IPS DF 6.9 (cell line): ENCODE data around the gene NRCAM.

Experiments used
- DNase-seq: peaks from one replicate; pipeline ENCODE4 v3.0.0-alpha.2; 2013; ENCODE audit warnings: low read depth, low spot score
- H3K27ac ChIP-seq: one replicate; pipeline ENCODE4 v1.5.1; 2013; ENCODE audit warnings: low read length, control low read depth
- H3K27me3 ChIP-seq: 2 replicates; pipeline ENCODE4 v1.6.1; 2013; ENCODE audit warnings: mild to moderate bottlenecking, low read length; ENCODE audit not compliant: control insufficient read depth, insufficient read depth
- H3K36me3 ChIP-seq: 2 replicates; pipeline ENCODE4 v1.6.1; 2013; ENCODE audit warnings: low read length; ENCODE audit not compliant: control insufficient read depth, insufficient read depth
- H3K4me1 ChIP-seq: 2 replicates; pipeline ENCODE4 v1.6.1; 2013; ENCODE audit warnings: low read length; ENCODE audit not compliant: control insufficient read depth, insufficient read depth
- H3K4me3 ChIP-seq: 2 replicates; pipeline ENCODE4 v1.5.1; 2013; ENCODE audit warnings: mild to moderate bottlenecking, low read length
- H3K9me3 ChIP-seq: 2 replicates; pipeline ENCODE4 v1.6.1; 2013; ENCODE audit warnings: low read length, inconsistent platforms; ENCODE audit not compliant: control insufficient read depth, insufficient read depth
- WGBS: extraction: QIAGEN DNeasy Blood & Tissue Kit; methylation state at CpG from one replicate; pipeline ENCODE4 v1.1.7; 2013; ENCODE audit warnings: mixed read lengths, missing lambda C conversion rate; ENCODE audit not compliant: insufficient read length, insufficient coverage; 5-methylcytosine and 5-hydroxymethylcytosine counted together

NRCAM gene

DNA sequence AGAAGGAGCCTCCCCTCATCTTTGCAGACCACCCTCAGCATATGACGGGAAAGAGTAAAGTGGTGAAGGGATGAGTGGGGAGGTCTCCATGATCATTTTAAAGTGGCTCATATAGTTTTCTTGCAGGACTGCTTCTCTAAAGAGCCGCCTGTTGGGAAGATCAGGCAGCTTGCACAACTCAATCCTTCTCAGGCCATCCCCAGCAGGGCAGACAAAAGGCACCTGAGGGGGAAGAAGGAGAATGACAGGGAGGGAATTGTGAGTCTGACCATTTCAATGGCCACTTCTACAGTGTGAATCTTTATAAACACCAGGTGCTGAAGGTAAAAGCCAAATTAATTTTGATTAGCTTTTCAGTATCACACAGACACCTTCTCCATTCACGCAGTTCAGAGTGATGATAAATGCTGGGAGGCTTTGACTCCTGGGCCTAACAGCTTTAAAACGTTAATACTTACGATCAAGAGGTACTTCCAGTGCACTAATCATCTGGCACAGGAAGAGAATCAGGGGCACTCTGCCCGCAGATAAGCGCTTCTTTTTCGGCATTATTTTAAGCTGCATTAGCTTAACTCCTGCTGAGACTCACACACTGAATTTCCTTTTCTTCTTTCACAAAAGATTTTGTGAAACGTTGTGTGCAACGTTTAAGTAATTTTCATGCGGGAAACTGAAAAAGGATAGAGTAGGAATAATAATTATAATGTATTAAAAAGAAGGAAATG is 216.6 kb downstream of the NRCAM start:
- WGBS, result 100% methylated on average over 3 of the region's 11 CpGs

GRCh38 chr7:108236681-108237415 is 219.4 kb downstream of the NRCAM start:
- Histone ChIP-seq H3K4me3 (no peak overlapping the region), H3K27ac (no peak overlapping the region), H3K36me3 (no peaks in the 10 kb centered on the region), H3K27me3 (no peaks in the 10 kb centered on the region), H3K4me1 (peaks cover 8% of the 10 kb centered on the region; the same call in 1 of the 2 replicates), H3K9me3 (no peaks in the 10 kb centered on the region)
- no CpG with 5 or more reads among the region's 2 CpGs for WGBS
- DNase-seq, result no peak

More for the DNA sequence above, 216.6 kb downstream of the NRCAM start:
- Histone ChIP-seq H3K36me3 (no peaks in the 10 kb centered on the region), H3K9me3 (no peaks in the 10 kb centered on the region), H3K4me1 (peaks cover 8% of the 10 kb centered on the region; the same call in 1 of the 2 replicates), H3K27ac (no peak overlapping the region), H3K4me3 (no peak overlapping the region), H3K27me3 (no peaks in the 10 kb centered on the region)
- no peak for DNase-seq

DNA sequence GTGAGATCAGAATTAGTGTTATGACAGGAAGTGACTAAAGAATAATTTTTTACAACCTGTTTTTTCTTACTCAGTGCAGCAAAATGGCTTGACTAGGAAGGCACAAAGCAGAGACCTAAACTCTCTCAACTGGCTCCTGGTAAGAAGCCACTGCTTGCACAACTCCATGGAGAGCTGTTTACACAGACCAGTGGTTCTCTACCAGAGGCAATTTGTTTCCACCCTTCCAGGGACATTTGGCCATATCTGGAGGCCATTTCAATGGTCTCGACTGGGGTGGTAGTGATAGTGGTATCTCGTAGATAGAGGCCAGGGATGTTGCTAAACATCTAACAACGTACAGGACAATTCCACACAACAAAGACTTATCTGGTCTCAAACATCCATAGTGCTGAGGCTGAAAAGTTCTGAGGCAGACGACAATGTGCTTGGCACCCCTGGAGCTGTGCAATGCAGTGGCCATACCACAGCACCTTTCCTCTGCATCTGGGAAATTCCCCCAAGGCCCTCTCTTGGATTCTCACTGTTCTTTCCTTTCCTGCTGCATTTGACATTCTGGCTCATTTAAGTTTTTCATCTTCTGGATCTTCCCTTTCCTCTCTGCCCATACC is 220.7 kb downstream of the NRCAM start:
- no CpG with 5 or more reads among the region's 4 CpGs for WGBS
- Histone ChIP-seq H3K9me3 (no peaks in the 10 kb centered on the region), H3K4me3 (no peak overlapping the region), H3K36me3 (no peaks in the 10 kb centered on the region), H3K27me3 (no peaks in the 10 kb centered on the region), H3K4me1 (peaks cover 8% of the 10 kb centered on the region; the same call in 1 of the 2 replicates), H3K27ac (no peak overlapping the region)
- DNase-seq, result no peak

GRCh38 chr7:108234971-108235450 is 221.2 kb downstream of the NRCAM start:
- Histone ChIP-seq H3K4me3 (no peak overlapping the region), H3K27ac (no peak overlapping the region), H3K36me3 (no peaks in the 10 kb centered on the region), H3K9me3 (no peaks in the 10 kb centered on the region), H3K27me3 (no peaks in the 10 kb centered on the region), H3K4me1 (peaks cover 8% of the 10 kb centered on the region; the same call in 1 of the 2 replicates)
- DNase-seq, result no peak

- Histone ChIP-seq H3K27me3 (no peaks in the 10 kb centered on the region), H3K4me3 (no peak overlapping the region), H3K9me3 (no peaks in the 10 kb centered on the region), H3K4me1 (peaks cover 4% of the 10 kb centered on the region; the same call in 1 of the 2 replicates), H3K36me3 (no peaks in the 10 kb centered on the region), H3K27ac (no peak overlapping the region)
- no CpG with 5 or more reads among the region's 2 CpGs for WGBS
- DNase-seq, result no peak
Measured at GRCh38 chr7:108234281-108234680, 222.0 kb downstream of the NRCAM start.

DNA sequence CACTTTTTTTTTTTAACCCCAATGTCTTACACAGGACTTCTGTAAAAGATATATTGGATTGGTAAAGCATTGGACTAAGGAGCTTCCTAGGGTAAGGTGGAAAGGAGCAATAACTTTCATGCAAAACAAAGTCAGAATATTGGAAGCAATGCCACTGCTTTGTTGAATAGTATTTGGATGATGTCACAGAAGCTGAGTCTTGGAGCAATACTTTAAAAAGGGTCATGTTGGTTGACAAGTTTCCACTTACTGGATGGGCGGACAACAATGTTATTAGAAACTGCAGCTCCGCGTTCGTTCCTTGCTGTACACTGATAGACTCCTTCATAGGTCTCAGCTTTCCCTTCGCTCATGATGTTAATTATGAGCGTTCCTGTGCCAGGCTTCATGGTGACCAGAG is 224.2 kb downstream of the NRCAM start:
- H3K27me3 ChIP-seq, result no peaks in the 10 kb centered on the region
- no peak overlapping the region for H3K4me3 ChIP-seq
- no peaks in the 10 kb centered on the region for H3K36me3 ChIP-seq
- DNase-seq, result no peak
- H3K9me3 ChIP-seq, result no peaks in the 10 kb centered on the region
- H3K4me1 ChIP-seq, result peaks cover 3% of the 10 kb centered on the region; the same call in 1 of the 2 replicates
- H3K27ac ChIP-seq, result no peak overlapping the region
- WGBS, result no CpG with 5 or more reads among the region's 6 CpGs

GRCh38 chr7:108231221-108231620 is 225.0 kb downstream of the NRCAM start:
- H3K27me3 ChIP-seq, result no peaks in the 10 kb centered on the region
- no peaks in the 10 kb centered on the region for H3K9me3 ChIP-seq
- no peak overlapping the region for H3K4me3 ChIP-seq
- WGBS, result no CpG with 5 or more reads among the region's 2 CpGs
- peaks cover 3% of the 10 kb centered on the region; the same call in 1 of the 2 replicates for H3K4me1 ChIP-seq
- H3K36me3 ChIP-seq, result no peaks in the 10 kb centered on the region
- no peak overlapping the region for H3K27ac ChIP-seq
- no peak for DNase-seq

GRCh38 chr7:108227366-108227765 is 228.9 kb downstream of the NRCAM start:
- DNase-seq, result no peak
- Histone ChIP-seq H3K27me3 (no peaks in the 10 kb centered on the region), H3K27ac (no peak overlapping the region)

GRCh38 chr7:108226816-108227299 is 229.4 kb downstream of the NRCAM start:
- no peak for DNase-seq
- WGBS, result no CpG with 5 or more reads among the region's 3 CpGs
- no peak overlapping the region for H3K4me3 ChIP-seq

More at GRCh38 chr7:108227366-108227765, 228.9 kb downstream of the NRCAM start:
- Histone ChIP-seq H3K9me3 (no peaks in the 10 kb centered on the region), H3K4me1 (no peaks in the 10 kb centered on the region), H3K4me3 (no peak overlapping the region), H3K36me3 (no peaks in the 10 kb centered on the region)
- whole genome bisulfite sequencing, result no CpG with 5 or more reads among the region's 3 CpGs

GRCh38 chr7:108225531-108226181 is 230.6 kb downstream of the NRCAM start:
- no CpG with 5 or more reads among the region's 2 CpGs for WGBS
- Histone ChIP-seq H3K9me3 (no peaks in the 10 kb centered on the region), H3K36me3 (no peaks in the 10 kb centered on the region), H3K4me1 (no peaks in the 10 kb centered on the region), H3K27me3 (no peaks in the 10 kb centered on the region), H3K4me3 (no peak overlapping the region), H3K27ac (no peak overlapping the region)
- DNase-seq, result no peak

More at GRCh38 chr7:108226816-108227299, 229.4 kb downstream of the NRCAM start:
- Histone ChIP-seq H3K9me3 (no peaks in the 10 kb centered on the region), H3K27ac (no peak overlapping the region), H3K27me3 (no peaks in the 10 kb centered on the region), H3K36me3 (no peaks in the 10 kb centered on the region), H3K4me1 (no peaks in the 10 kb centered on the region)
